ENCODE data around the gene PPP2R5B.

- TF ChIP-seq EP300 (IDR thresholded peaks at IDR 0.05) (no peak), POLR2A (IDR thresholded peaks at IDR 0.05) (no peak), CTCF (IDR thresholded peaks at IDR 0.05) (no peak)
Observed at GRCh38 chr11:64906314-64906635, 18.2 kb upstream of the PPP2R5B start.
